ENCODE data around the gene GALNT10. TPM values are rescaled to one million over a fixed set of nuclear protein-coding genes. Genes with fewer than 3 reads are reported as not detected.

The GALNT10 gene
- total RNA-seq, 1 experiment from 2014 or later: 22.9 TPM

- H3K9me3 Mint-ChIP-seq: peaks cover 25% of the 10 kb centered on the region
- no peak overlapping the region for H3K4me3 Mint-ChIP-seq
- DNase-seq (ENCODE audit: low spot score) (no peak), ATAC-seq (no peak)
- TF ChIP-seq IRF2 (CRISPR knock-in tag; IDR thresholded peaks at IDR 0.05; ENCODE audit: borderline replicate concordance, low read depth): no peak
- TF ChIP-seq CREM (CRISPR knock-in tag; IDR thresholded peaks at IDR 0.05): no peak
- no peak for TF ChIP-seq ATF6 (CRISPR knock-in tag; IDR thresholded peaks at IDR 0.05)
- TF ChIP-seq FOXJ3 (CRISPR knock-in tag; IDR thresholded peaks at IDR 0.05; ENCODE audit: borderline replicate concordance): no peak
- no peak for TF ChIP-seq PRDM15 (CRISPR knock-in tag; IDR thresholded peaks at IDR 0.05)
- TF ChIP-seq IRF1 (CRISPR knock-in tag; IDR thresholded peaks at IDR 0.05): no peak
- TF ChIP-seq ETV6 (CRISPR knock-in tag; IDR thresholded peaks at IDR 0.05): no peak
- TF ChIP-seq NR1H2 (CRISPR knock-in tag; IDR thresholded peaks at IDR 0.05): no peak
- TF ChIP-seq NFYB (CRISPR knock-in tag; conservative IDR thresholded peaks at IDR 0.05; ENCODE audit: low read depth): no peak
- TF ChIP-seq SMAD3 (CRISPR knock-in tag; IDR thresholded peaks at IDR 0.05; ENCODE audit: borderline replicate concordance): no peak
- no peak for TF ChIP-seq MAX (CRISPR knock-in tag; IDR thresholded peaks at IDR 0.05)
- no peak for TF ChIP-seq ZNF232 (CRISPR knock-in tag; IDR thresholded peaks at IDR 0.05)
- TF ChIP-seq CTCF (IDR thresholded peaks at IDR 0.05): no peak
- no peak for TF ChIP-seq ATF1 (CRISPR knock-in tag; IDR thresholded peaks at IDR 0.05)
- no peak for TF ChIP-seq ELF4 (CRISPR knock-in tag; IDR thresholded peaks at IDR 0.05; ENCODE audit: low read depth)
- TF ChIP-seq NFE2L1 (CRISPR knock-in tag; IDR thresholded peaks at IDR 0.05): no peak
- TF ChIP-seq ZNF281 (CRISPR knock-in tag; IDR thresholded peaks at IDR 0.05): no peak
- TF ChIP-seq CDX4 (CRISPR knock-in tag; IDR thresholded peaks at IDR 0.05; ENCODE audit: borderline replicate concordance): no peak
- no peak for TF ChIP-seq HMGA2 (CRISPR knock-in tag; IDR thresholded peaks at IDR 0.05)
- H3K36me3 Mint-ChIP-seq: peaks cover 23% of the 10 kb centered on the region
- ChIA-PET CTCF (no interaction called here), POLR2A (no interaction called here)
- H3K4me1 Mint-ChIP-seq: peaks cover 3% of the 10 kb centered on the region
- H3K27ac Mint-ChIP-seq: no peak overlapping the region
- no peaks in the 10 kb centered on the region for H3K27me3 Mint-ChIP-seq (ENCODE audit: low read depth)
These were observed 38.2 kb downstream of the GALNT10 start for GRCh38 chr5:154228696-154229095.

All from WTC11 (cell line).